ENCODE results near the gene MDP1. TPM values are rescaled to one million over a fixed set of nuclear protein-coding genes. Genes with fewer than 3 reads are reported as not detected.
"Not testable (repeated sequence)": the region's sequence is repeated elsewhere in the genome, so short reads cannot be mapped to it uniquely, and the experiment has no call there.

MDP1 gene
- total RNA-seq, 2 experiments from 2014 or later: 13.5 to 17.0 TPM

- ChIA-PET POLR2A (interaction anchor here (0.7 to 1.4 kb wide), 6 partner anchors 12 to 52 kb away, joined by 3 to 5 read pairs (median 4); partner anchors contain the start of genes GMPR2, RABGGTA and TINF2), CTCF (interaction anchor here (0.6 to 2.4 kb wide), 15 partner anchors 9 to 608 kb away, joined by 3 to 11 read pairs (median 4); partner anchors contain the start of genes CIDEB, IRF9, LTB4R and TINF2)
- H3K36me3 Mint-ChIP-seq (ENCODE audit: low read depth): peaks cover 18% of the 10 kb centered on the region
- no peaks in the 10 kb centered on the region for H3K9me3 Mint-ChIP-seq
- DNase-seq: no peak
- no peak overlapping the region for H3K4me3 Mint-ChIP-seq
- H3K4me1 Mint-ChIP-seq: peaks cover 32% of the 10 kb centered on the region
- H3K27me3 Mint-ChIP-seq: no peaks in the 10 kb centered on the region
- no peak overlapping the region for H3K27ac Mint-ChIP-seq
These were observed 3.7 kb upstream of the MDP1 start for GRCh38 chr14:24219521-24219920.

- DNase-seq: no peak
- no peaks in the 10 kb centered on the region for H3K9me3 Mint-ChIP-seq
- ChIA-PET POLR2A (interaction anchor here (1.2 to 1.3 kb wide), 2 partner anchors 14 to 22 kb away, joined by 3 to 5 read pairs; partner anchors contain the start of gene GMPR2), CTCF (interaction anchor here (0.6 to 2.4 kb wide), 11 partner anchors 9 to 398 kb away, joined by 3 to 11 read pairs (median 5); partner anchors contain the start of genes CIDEB, IRF9, LTB4R and TINF2)
- H3K27me3 Mint-ChIP-seq: no peaks in the 10 kb centered on the region
- peaks cover 35% of the 10 kb centered on the region for H3K4me1 Mint-ChIP-seq
- H3K36me3 Mint-ChIP-seq (ENCODE audit: low read depth): peaks cover 19% of the 10 kb centered on the region
- H3K27ac Mint-ChIP-seq: no peak overlapping the region
- no peak overlapping the region for H3K4me3 Mint-ChIP-seq
These were observed 3.2 kb upstream of the MDP1 start for GRCh38 chr14:24219080-24219479.

GRCh38 chr14:24216876-24217275 is 1.0 kb upstream of the MDP1 start:
- H3K4me1 Mint-ChIP-seq: peaks cover 52% of the 10 kb centered on the region
- H3K9me3 Mint-ChIP-seq, DNase-seq, H3K4me3 Mint-ChIP-seq, H3K27me3 Mint-ChIP-seq: not testable (repeated sequence)
- H3K36me3 Mint-ChIP-seq (ENCODE audit: low read depth): peaks cover 32% of the 10 kb centered on the region
- H3K27ac Mint-ChIP-seq: peak overlapping the region; percentile 95
- ChIA-PET CTCF (interaction anchor here (1.3 to 3.4 kb wide), 8 partner anchors 9 to 215 kb away, joined by 3 to 19 read pairs (median 12); partner anchors contain the start of genes CIDEB and RABGGTA), POLR2A (interaction anchor here (0.8 to 14.0 kb wide), 7 partner anchors 19 to 95 kb away, joined by 3 to 186 read pairs (median 22); partner anchors contain the start of genes GMPR2, IRF9, NEDD8 and TINF2)

GRCh38 chr14:24216345-24216699 is 456 bp upstream of the MDP1 start:
- Mint-ChIP-seq H3K27ac (peak overlapping the region; percentile 95), H3K27me3 (no peaks in the 10 kb centered on the region), H3K9me3 (no peaks in the 10 kb centered on the region), H3K36me3 (ENCODE audit: low read depth) (peaks cover 37% of the 10 kb centered on the region), H3K4me1 (peaks cover 58% of the 10 kb centered on the region), H3K4me3 (peak overlapping the region; percentile 88)
- CTCF ChIA-PET: interaction anchor here (1.0 to 3.4 kb wide), 22 partner anchors 9 to 220 kb away, joined by 3 to 33 read pairs (median 8); partner anchors contain the start of genes CIDEB, DCAF11, IPO4 and IRF9
- POLR2A ChIA-PET: interaction anchor here (0.7 to 14.0 kb wide), 29 partner anchors 8 to 216 kb away, joined by 3 to 186 read pairs (median 5); partner anchors contain the start of genes CARMIL3, CIDEB, DCAF11 and DHRS1
- DNase-seq: no peak

- Mint-ChIP-seq H3K9me3 (no peaks in the 10 kb centered on the region), H3K27ac (peak overlapping the region; percentile 95), H3K4me1 (peaks cover 71% of the 10 kb centered on the region), H3K27me3 (no peaks in the 10 kb centered on the region), H3K36me3 (ENCODE audit: low read depth) (peaks cover 54% of the 10 kb centered on the region), H3K4me3 (peak overlapping the region; percentile 90)
- POLR2A ChIA-PET: interaction anchor here (0.6 to 14.0 kb wide), 40 partner anchors 8 to 217 kb away, joined by 3 to 186 read pairs (median 7); partner anchors contain the start of genes CBLN3, CIDEB, DCAF11 and DHRS1
- no peak for DNase-seq
- CTCF ChIA-PET: interaction anchor here (0.6 to 4.2 kb wide), 22 partner anchors 8 to 217 kb away, joined by 3 to 28 read pairs (median 5); partner anchors contain the start of genes CBLN3, CIDEB, EMC9 and IPO4
These were observed 1.8 kb downstream of the MDP1 start for GRCh38 chr14:24213866-24214662.

- Mint-ChIP-seq H3K27me3 (no peaks in the 10 kb centered on the region), H3K4me3 (peak within 1 kb of the TSS; percentile 90), H3K9me3 (no peaks in the 10 kb centered on the region), H3K27ac (peak within 1 kb of the TSS; percentile 95), H3K36me3 (ENCODE audit: low read depth) (peaks cover 56% of the 10 kb centered on the region), H3K4me1 (peaks cover 67% of the 10 kb centered on the region)
- POLR2A ChIA-PET: interaction anchor here (0.6 to 14.0 kb wide), 42 partner anchors 9 to 218 kb away, joined by 3 to 186 read pairs (median 7); partner anchors contain the start of genes CBLN3, CIDEB, DCAF11 and DHRS1
- CTCF ChIA-PET: interaction anchor here (0.8 to 4.2 kb wide), 20 partner anchors 9 to 218 kb away, joined by 3 to 28 read pairs (median 4); partner anchors contain the start of genes CBLN3, CIDEB, EMC9 and IPO4
- DNase-seq: peak; percentile 98
These were observed 2.7 kb downstream of the MDP1 start, which contains the start of gene CHMP4A for GRCh38 chr14:24212924-24213865. TSS of gene CHMP4A (minus strand) at chr14:24213488. CDS start at chr14:24213439, 49 bp downstream.

GRCh38 chr14:24211311-24211710 is 4.6 kb downstream of the MDP1 start:
- Mint-ChIP-seq H3K27me3 (no peaks in the 10 kb centered on the region), H3K4me1 (peaks cover 62% of the 10 kb centered on the region), H3K4me3 (peak overlapping the region; percentile 90), H3K36me3 (ENCODE audit: low read depth) (peaks cover 66% of the 10 kb centered on the region), H3K9me3 (no peaks in the 10 kb centered on the region), H3K27ac (peak overlapping the region; percentile 95)
- CTCF ChIA-PET: interaction anchor here (1.4 to 4.2 kb wide), 4 partner anchors 31 to 122 kb away, joined by 3 to 28 read pairs (median 10); partner anchors contain the start of genes CIDEB, PSME2 and TINF2
- POLR2A ChIA-PET: interaction anchor here (1.2 to 14.0 kb wide), 6 partner anchors 16 to 71 kb away, joined by 3 to 186 read pairs (median 15); partner anchors contain the start of genes EMC9, GMPR2, IPO4 and IRF9
- no peak for DNase-seq

GRCh38 chr14:24207625-24208024 is 8.2 kb downstream of the MDP1 start:
- peaks cover 85% of the 10 kb centered on the region for H3K36me3 Mint-ChIP-seq (ENCODE audit: low read depth)
- CTCF ChIA-PET: interaction anchor here (1.4 kb wide), 1 partner anchor 11 kb away, joined by 5 read pairs; no protein-coding TSS in a partner anchor
- no peak overlapping the region for H3K27ac Mint-ChIP-seq
- H3K4me3 Mint-ChIP-seq: no peak overlapping the region
- peaks cover 6% of the 10 kb centered on the region for H3K9me3 Mint-ChIP-seq
- H3K4me1 Mint-ChIP-seq: peaks cover 33% of the 10 kb centered on the region
- POLR2A ChIA-PET: interaction anchor here (0.6 to 14.0 kb wide), 4 partner anchors 8 to 128 kb away, joined by 3 to 186 read pairs (median 4); partner anchors contain the start of genes IRF9, MDP1 and TM9SF1
- no peaks in the 10 kb centered on the region for H3K27me3 Mint-ChIP-seq
- DNase-seq: no peak

- H3K4me3 Mint-ChIP-seq: no peak overlapping the region
- DNase-seq: no peak
- POLR2A ChIA-PET: interaction anchor here (0.6 to 14.0 kb wide), 4 partner anchors 9 to 127 kb away, joined by 3 to 186 read pairs (median 4); partner anchors contain the start of genes IRF9, MDP1 and TM9SF1
- CTCF ChIA-PET: interaction anchor here (1.4 kb wide), 1 partner anchor 11 kb away, joined by 5 read pairs; no protein-coding TSS in a partner anchor
- peaks cover 87% of the 10 kb centered on the region for H3K36me3 Mint-ChIP-seq (ENCODE audit: low read depth)
- peaks cover 8% of the 10 kb centered on the region for H3K9me3 Mint-ChIP-seq
- no peak overlapping the region for H3K27ac Mint-ChIP-seq
- no peaks in the 10 kb centered on the region for H3K27me3 Mint-ChIP-seq
- H3K4me1 Mint-ChIP-seq: peaks cover 29% of the 10 kb centered on the region
These were observed 8.7 kb downstream of the MDP1 start for GRCh38 chr14:24207104-24207551.

- no peak overlapping the region for H3K4me3 Mint-ChIP-seq
- DNase-seq: no peak
- POLR2A ChIA-PET: interaction anchor here (1.2 to 14.0 kb wide), 2 partner anchors 11 to 36 kb away, joined by 3 to 186 read pairs; partner anchors contain the start of genes TINF2 and TM9SF1
- peaks cover 90% of the 10 kb centered on the region for H3K36me3 Mint-ChIP-seq (ENCODE audit: low read depth)
- peaks cover 11% of the 10 kb centered on the region for H3K9me3 Mint-ChIP-seq
- peaks cover 23% of the 10 kb centered on the region for H3K4me1 Mint-ChIP-seq
- no peaks in the 10 kb centered on the region for H3K27me3 Mint-ChIP-seq
- CTCF ChIA-PET: interaction anchor here (1.2 to 1.4 kb wide), 2 partner anchors 10 to 45 kb away, joined by 3 to 5 read pairs; no protein-coding TSS in a partner anchor
- H3K27ac Mint-ChIP-seq: no peak overlapping the region
These were observed 9.4 kb downstream of the MDP1 start for GRCh38 chr14:24206260-24207103.
